ENCODE results near the gene MTX3.

The MTX3 gene

DNA sequence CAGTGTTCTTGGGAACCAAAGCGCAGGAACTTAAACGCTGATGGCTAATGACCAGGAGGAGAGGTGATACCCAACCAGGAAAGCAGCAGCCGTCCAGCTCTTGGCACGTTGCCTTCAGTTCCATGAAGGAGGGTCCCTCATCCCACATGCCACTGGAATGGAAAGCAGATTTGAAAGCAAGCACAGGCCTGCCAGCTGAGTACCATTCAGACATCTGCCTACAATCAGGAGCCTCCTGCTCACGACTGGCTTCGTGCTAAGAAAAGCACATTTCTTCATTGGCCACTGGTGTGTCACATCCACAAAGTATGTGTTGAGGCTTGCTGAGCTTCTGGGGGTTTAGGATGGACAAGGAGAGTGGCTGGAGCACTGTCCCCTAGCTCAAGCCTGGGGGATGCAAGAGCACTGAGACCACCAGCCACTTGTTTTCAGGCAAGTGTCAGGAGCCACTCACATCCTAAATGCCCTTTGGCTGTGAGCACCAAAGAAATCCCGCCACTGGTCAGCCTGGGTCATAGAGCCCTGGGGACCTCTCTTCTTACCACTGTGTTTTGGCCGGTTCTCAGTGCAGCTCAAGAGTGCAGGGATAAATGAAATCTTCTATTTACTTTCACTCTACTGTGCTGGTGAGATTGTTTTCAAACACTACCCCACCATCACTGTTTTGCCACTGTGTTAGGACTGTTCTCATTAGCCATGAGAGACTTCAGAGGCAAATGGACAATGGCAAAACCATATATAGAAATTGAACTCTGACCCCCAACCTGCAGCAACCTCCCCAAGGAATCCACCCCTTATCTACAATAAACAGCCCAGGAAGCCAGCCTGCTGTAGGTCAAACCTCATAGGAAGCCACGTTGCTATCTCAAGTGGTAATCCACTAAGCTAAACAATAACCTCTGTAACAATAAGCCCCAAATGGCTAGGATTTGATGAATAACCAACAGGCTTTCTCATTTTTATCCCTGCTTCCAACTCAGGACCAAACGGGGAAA is 58.3 kb downstream of the MTX3 start:
- no peak for DNase-seq

- DNase-seq, result no peak
Observed at GRCh38 chr5:79931866-79932265, 59.2 kb downstream of the MTX3 start.

DNA sequence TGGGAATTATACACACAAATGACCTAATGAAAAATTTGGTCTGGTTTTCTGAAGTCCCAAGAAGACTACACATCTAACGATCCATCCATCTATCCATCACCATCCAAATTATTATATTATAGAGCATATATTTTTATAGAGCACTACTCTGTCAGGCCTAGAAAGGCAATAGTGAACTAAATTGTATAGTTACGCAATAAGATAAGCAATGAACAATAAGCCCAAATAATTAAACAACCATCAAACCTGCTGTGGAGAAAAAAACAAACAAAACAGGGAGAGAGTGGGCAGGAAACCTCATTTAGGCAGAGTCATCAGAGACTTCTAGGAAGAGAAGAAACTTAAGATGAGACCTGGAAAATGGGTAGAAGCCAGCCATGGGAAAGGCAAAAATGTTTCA is 59.7 kb downstream of the MTX3 start:
- no peak for DNase-seq

DNA sequence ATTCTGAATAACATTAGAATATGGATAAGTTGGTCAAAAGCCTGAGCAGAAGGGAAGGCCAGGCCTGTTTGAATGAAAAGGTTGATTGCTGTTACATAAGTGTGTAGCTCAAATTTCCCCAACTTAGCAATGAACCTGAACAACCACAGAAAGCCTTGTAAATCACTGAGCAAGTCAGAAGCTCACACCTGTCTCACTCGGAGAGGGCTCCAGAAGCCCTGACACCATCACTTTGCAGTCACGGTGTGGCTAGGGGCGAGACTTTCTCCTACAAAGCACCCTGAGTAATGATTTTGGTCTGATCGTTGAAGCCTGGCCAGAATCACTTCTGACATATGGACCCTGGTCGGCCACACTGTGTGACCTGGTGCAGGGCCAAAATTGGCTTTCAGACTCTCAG is 62.0 kb downstream of the MTX3 start:
- no peak for DNase-seq

Data from AML-193 (cell line).